Glomerular endothelial cell (primary cell): ENCODE data around the gene LPCAT4. TPM values are rescaled to one million over a fixed set of nuclear protein-coding genes. Genes with fewer than 3 reads are reported as not detected.
"Not testable (repeated sequence)": the region's sequence is repeated elsewhere in the genome, so short reads cannot be mapped to it uniquely, and the experiment has no call there.

ENCODE experiments used
- DNase-seq: peaks from one replicate; pipeline ENCODE4 v3.0.0-alpha.2; 2011; ENCODE audit warnings: low read depth, low spot score; ENCODE audit errors: extremely low read depth
- total RNA-seq: library from RNA; depleted of rRNA; stranded (reverse); fragments of >200 nt; gene quantifications from 2 replicates; pipeline ENCODE4 v1.2.3, GENCODE V29; 2015

LPCAT4 gene
- total RNA-seq, 1 donor from 2014 or later = 19.6 TPM

DNA sequence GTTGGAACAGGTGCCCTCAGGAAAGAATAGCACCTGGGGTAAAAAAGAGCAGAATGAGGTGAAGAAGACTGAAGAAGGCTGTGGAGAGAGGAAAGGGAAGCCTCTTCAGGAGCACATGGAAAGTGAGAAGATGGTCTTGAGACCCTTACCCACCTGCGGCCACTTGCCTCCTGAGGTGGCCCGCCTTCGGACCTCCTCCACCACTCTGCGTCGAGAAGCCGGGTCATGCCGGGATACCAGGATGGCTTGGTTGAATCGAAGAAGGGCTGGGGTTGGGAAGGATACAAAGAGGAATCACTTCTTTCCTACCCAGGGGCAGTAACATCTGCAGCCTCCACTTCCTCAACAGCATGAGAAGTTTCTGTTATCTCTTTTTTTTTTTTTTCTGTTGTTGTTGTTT, 3.0 kb downstream of the LPCAT4 start:
- DNase-seq = no peak

DNA sequence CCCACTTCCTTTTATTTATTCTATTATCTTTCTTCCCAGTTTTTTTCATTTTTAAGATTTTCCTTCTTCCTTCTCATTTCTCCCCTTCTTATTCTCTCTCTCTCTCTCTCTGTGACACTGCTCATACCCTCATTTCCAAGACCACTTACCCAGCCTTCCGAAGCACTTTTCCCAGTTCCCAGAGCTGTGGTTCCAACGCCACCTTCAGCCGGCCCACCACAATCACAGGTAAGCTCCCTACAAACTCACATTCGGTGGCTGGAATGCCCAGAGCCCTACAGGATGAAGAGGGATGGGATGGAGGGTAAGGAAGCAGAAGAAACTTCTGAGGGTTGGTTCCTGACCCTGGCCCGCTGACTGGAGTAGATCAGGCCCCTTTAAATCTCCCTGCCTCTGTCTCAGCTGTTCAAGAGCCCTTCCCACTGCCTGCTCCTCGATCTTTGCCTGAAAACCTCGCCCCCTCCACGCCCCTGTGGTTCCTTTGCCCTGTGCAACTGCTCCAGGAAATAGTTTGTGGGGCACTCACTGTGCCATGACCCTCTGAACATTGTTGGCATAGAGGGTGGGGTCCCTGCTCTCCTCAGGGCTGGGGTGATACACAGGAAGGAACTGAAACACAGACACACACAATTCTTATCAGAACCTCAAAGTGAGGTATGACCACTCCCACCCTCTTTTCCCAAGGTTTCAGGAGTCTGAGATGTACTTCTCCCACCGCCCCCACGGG, 4.8 kb downstream of the LPCAT4 start:
- no peak for DNase-seq

GRCh38 chr15:34361278-34361677, 5.7 kb downstream of the LPCAT4 start:
- DNase-seq = no peak

DNA sequence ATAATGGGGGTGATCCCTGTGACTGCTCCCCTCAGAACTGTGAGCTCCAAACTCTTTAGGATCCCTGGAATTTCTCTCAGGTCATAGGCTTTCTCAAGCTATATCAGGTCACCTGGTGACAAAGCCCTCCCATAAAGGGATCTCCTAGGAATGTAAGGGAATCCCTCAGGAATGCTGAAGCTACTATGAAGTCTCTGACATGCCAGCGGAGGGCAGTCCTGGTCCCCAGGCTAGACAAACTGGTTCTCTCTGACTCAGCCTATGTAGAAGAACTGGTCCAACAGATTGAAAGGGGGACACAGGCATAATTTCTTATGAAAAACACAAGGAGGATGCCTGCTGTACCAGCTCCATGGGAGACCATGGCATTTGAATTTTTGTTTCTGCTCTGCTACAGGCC, 6.7 kb downstream of the LPCAT4 start:
- DNase-seq = no peak

DNA sequence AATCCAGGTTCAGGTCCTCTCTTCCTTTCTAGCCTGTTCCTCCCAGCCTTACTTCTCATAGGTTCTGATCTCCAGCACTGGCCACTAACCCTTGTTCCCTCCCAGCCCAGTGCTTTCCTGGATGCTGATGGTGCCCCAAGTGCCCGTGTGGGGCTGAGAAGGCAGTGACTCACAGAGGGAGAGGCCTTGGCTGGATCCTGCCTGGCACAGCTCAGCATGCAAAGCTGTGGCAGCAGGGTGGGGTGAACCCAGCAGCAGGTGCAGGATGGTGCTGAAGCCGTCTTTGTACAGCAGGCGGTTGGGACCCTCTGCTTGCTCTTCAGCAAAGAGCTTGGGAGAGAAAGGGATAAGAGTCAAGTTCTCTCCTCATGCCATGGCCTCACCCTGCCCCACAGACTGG, 7.6 kb downstream of the LPCAT4 start:
- no peak for DNase-seq

- DNase-seq = no peak
These were observed 8.0 kb downstream of the LPCAT4 start for GRCh38 chr15:34358948-34359347.

GRCh38 chr15:34358367-34358766, 8.6 kb downstream of the LPCAT4 start:
- DNase-seq = no peak

GRCh38 chr15:34357653-34358052, 9.3 kb downstream of the LPCAT4 start:
- DNase-seq = no peak

- no peak for DNase-seq
These were observed 11.8 kb downstream of the LPCAT4 start for GRCh38 chr15:34355241-34355640.

DNA sequence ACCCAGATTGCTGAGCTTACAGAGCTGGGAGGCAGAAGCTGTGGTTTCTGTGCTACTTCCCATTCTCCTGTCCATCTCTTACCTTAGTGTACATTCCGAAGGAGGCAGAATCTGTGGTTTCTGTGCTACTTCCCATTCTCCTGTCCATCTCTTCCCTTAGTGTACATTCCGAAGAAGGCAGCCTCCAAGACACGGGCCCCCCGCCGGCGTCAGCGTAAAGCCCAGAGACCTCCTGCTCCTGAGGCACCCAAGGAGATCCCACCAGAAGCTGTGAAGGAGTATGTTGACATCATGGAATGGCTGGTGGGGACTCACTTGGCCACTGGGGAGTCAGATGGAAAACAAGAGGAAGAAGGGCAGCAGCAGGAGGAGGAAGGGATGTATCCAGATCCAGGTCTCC, 12.7 kb downstream of the LPCAT4 start:
- DNase-seq = no peak

- DNase-seq = no peak
These were observed 13.4 kb downstream of the LPCAT4 start for GRCh38 chr15:34353627-34354026.

GRCh38 chr15:34352996-34353395, 14.0 kb downstream of the LPCAT4 start:
- DNase-seq = not testable (repeated sequence)

GRCh38 chr15:34349769-34350168, 17.2 kb downstream of the LPCAT4 start:
- DNase-seq = no peak

GRCh38 chr15:34348735-34349300, 18.2 kb downstream of the LPCAT4 start:
- DNase-seq = no peak

GRCh38 chr15:34347951-34348638, 18.9 kb downstream of the LPCAT4 start:
- no peak for DNase-seq

DNA sequence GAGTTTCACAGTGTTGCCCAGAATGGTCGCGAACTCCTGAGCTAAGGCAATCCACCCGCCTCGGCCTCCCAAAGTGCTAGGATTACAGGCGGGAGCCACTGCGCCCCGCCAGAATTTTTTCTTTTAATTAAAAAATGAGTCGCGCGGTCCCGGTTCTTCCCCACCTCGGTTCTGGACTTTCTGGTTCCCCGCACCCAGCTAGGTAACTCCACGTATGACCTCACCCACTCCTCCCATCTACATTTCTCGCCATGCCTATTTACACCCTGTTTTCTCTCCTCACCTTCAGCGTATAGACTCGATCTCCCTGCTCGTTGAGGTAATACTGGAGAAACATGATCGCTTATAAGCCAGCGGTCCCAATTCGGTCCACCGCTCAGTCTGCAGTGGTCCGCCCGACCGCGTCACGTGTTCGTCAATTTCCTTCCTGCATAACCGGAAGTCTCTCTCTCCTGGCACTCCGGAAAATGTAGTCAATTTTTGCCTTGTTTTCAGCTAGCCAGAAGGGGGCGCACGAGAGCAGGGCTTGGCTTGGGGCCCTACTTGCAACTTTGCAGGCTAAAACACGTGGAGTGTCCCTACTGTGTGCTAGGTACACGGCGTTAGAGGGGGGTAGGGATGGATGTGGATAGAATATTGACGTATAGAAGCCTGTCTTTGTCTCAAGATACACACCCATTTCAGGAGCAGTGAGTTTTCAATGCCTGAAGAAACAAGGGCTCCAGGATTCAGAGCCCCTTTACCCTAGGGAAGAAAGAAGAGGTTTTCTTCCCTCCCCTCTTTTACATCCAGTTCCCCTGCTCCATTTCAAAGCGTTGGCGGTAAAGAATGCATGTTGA, 24.0 kb downstream of the LPCAT4 start, which contains the start of the genes NOP10 and NUTM1:
Gene NOP10, minus strand, starts transcription at position 400 of the 839 bp plus-strand sequence. Its CDS starts 63 bp downstream, at position 337.
Gene NUTM1, plus strand, starts transcription at position 579 of the 839 bp plus-strand sequence. CDS start 382 bp downstream, outside the sequence.
- peak; percentile 80 for DNase-seq

- DNase-seq = not testable (repeated sequence)
These were observed 24.7 kb downstream of the LPCAT4 start for GRCh38 chr15:34342213-34342736.

GRCh38 chr15:34341381-34342212, 25.4 kb downstream of the LPCAT4 start:
- DNase-seq = no peak

DNA sequence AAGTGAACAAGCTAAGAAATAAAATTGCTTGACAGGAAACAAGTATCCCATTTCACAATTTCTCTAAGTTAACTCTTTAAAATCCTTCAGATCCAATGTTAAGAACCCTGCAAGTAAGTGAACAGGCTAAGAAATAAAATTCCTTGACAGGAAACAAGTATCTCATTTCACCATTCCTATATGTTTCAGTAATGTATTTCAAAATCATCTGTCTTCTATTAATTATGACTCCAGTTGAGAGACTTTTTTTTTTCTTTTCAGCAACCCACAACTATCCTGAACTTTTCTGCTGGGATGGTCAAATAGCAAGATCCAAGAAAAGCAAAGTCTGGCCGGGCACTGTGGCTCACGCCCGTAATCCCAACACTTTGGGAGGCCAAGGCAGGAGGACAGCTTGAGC, 27.1 kb downstream of the LPCAT4 start:
- no peak for DNase-seq

DNA sequence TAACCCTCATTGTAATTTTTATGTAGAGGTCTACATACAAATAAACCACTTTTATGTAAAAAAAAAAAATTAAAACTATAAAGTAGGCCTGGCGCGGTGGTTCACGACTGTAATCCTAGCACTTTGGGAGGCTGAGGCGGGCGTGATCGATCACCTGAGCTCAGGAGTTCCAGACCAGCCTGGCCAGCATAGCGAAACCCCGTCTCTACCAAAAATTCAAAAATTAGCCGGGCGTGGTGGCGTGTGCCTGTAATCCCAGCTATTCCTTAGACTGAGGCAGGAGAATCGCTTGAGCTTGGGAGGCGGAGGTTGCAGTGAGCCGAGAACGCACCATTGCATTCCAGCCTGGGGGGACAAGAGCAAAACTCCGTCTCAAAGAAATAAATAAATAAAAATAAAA, 28.6 kb downstream of the LPCAT4 start:
- no peak for DNase-seq
